HepG2 (cell line): ENCODE measurements around the gene AQP12A.

Experiments
- KLF16 ChIP-seq, 2 experiments: sonication (generic) in 1 of 2; formaldehyde crosslinking in 1 of 2; IDR thresholded peaks; 2 replicates each; pipeline versions ENCODE4 v1.6.1 to v1.8.0; 2016 to 2023; ENCODE audit warnings: missing genetic modification reagents in 2 of 2, missing compliant biosample characterization in 1 of 2
- NBN ChIP-seq: fragments of 450-650 bp; conservative IDR thresholded peaks from 2 replicates; pipeline ENCODE4 v1.6.1; 2017
- ZNF775 ChIP-seq: sonication (generic); formaldehyde crosslinking; IDR thresholded peaks from 2 replicates; pipeline ENCODE4 v1.4.0; 2020; ENCODE audit warnings: missing genetic modification reagents, mild to moderate bottlenecking, moderate library complexity, borderline replicate concordance
- TF ChIP-seq, protein P1 (sequence below): sonication (generic); formaldehyde crosslinking; IDR thresholded peaks from 2 replicates; pipeline ENCODE4 v1.4.0; 2020; ENCODE audit warnings: missing genetic modification reagents, borderline replicate concordance
- TF ChIP-seq, protein P2 (sequence below), 2 experiments: IDR thresholded peaks; 2 replicates each; pipeline ENCODE4 v1.6.1; 2011 to 2012; ENCODE audit warnings: low read length in 2 of 2, borderline replicate concordance in 1 of 2, low read depth in 1 of 2, mild to moderate bottlenecking in 1 of 2, moderate library complexity in 1 of 2

DNA sequence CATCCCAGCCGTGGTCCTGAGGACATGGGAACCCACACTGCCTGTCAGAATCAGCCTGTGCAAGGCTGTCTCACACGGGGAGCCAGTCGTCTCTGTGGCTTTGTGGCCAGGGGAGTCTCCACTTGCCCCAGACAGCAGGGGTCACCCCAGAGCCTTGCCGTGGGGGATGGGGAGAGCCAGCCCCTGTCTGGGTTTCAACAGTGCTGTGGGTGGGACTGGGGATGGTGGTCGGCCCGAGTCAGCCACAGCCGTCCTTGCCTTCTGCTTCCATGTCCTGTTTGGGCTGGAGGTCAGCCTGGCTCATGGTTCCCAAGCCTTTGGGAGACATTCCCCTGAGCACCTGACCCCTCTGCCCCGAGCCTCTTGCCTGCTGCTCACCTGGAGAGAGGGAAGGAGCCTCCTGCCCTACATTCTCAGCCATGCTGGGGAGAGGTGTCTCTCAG is 46.8 kb upstream of the AQP12A start:
- TF ChIP-seq, protein P1, sequence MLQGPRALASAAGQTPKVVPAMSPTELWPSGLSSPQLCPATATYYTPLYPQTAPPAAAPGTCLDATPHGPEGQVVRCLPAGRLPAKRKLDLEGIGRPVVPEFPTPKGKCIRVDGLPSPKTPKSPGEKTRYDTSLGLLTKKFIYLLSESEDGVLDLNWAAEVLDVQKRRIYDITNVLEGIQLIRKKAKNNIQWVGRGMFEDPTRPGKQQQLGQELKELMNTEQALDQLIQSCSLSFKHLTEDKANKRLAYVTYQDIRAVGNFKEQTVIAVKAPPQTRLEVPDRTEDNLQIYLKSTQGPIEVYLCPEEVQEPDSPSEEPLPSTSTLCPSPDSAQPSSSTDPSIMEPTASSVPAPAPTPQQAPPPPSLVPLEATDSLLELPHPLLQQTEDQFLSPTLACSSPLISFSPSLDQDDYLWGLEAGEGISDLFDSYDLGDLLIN (CRISPR knock-in tag): no peak
- TF ChIP-seq NBN (no peak), KLF16 (CRISPR knock-in tag; IDR thresholded peaks at IDR 0.05) (no peak), ZNF775 (CRISPR knock-in tag) (no peak)
- TF ChIP-seq, protein P2, sequence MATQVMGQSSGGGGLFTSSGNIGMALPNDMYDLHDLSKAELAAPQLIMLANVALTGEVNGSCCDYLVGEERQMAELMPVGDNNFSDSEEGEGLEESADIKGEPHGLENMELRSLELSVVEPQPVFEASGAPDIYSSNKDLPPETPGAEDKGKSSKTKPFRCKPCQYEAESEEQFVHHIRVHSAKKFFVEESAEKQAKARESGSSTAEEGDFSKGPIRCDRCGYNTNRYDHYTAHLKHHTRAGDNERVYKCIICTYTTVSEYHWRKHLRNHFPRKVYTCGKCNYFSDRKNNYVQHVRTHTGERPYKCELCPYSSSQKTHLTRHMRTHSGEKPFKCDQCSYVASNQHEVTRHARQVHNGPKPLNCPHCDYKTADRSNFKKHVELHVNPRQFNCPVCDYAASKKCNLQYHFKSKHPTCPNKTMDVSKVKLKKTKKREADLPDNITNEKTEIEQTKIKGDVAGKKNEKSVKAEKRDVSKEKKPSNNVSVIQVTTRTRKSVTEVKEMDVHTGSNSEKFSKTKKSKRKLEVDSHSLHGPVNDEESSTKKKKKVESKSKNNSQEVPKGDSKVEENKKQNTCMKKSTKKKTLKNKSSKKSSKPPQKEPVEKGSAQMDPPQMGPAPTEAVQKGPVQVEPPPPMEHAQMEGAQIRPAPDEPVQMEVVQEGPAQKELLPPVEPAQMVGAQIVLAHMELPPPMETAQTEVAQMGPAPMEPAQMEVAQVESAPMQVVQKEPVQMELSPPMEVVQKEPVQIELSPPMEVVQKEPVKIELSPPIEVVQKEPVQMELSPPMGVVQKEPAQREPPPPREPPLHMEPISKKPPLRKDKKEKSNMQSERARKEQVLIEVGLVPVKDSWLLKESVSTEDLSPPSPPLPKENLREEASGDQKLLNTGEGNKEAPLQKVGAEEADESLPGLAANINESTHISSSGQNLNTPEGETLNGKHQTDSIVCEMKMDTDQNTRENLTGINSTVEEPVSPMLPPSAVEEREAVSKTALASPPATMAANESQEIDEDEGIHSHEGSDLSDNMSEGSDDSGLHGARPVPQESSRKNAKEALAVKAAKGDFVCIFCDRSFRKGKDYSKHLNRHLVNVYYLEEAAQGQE (IDR thresholded peaks at IDR 0.05; ENCODE audit: borderline replicate concordance in 1 of 2, low read depth in 1 of 2, low read length in 2 of 2): no peak
